ENCODE results near the gene ANKS3.
A peak's percentile ranks its signal among the peaks of the same experiment; 100 is the strongest.

Gene ANKS3

DNA sequence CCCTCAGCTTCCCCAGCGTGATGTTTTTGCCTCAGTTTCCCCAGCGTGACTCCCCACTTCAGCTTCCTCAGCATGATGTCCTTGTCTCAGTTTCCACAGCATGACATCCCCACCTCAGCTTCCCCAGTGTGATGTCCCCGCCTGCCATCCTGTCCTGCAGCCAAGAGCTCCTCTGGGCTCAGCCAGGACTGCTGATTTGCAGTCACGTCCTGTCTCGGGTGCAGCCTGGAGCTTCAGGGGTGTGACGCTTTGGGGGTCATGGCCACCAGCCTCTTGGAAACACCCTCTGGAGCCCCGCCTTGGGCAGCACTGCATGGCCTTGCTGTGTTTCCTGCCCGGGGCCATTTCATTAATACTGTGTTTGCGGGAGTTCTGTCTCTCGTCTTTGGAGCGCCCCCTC, 57.2 kb downstream of the ANKS3 start:
- DNase-seq: no peak
- TF ChIP-seq, protein P1, sequence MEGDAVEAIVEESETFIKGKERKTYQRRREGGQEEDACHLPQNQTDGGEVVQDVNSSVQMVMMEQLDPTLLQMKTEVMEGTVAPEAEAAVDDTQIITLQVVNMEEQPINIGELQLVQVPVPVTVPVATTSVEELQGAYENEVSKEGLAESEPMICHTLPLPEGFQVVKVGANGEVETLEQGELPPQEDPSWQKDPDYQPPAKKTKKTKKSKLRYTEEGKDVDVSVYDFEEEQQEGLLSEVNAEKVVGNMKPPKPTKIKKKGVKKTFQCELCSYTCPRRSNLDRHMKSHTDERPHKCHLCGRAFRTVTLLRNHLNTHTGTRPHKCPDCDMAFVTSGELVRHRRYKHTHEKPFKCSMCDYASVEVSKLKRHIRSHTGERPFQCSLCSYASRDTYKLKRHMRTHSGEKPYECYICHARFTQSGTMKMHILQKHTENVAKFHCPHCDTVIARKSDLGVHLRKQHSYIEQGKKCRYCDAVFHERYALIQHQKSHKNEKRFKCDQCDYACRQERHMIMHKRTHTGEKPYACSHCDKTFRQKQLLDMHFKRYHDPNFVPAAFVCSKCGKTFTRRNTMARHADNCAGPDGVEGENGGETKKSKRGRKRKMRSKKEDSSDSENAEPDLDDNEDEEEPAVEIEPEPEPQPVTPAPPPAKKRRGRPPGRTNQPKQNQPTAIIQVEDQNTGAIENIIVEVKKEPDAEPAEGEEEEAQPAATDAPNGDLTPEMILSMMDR (IDR thresholded peaks at IDR 0.05): no peak
- H3K36me3 Mint-ChIP-seq (ENCODE audit: low read depth): peaks cover 10% of the 10 kb centered on the region
- no peaks in the 10 kb centered on the region for H3K27me3 Mint-ChIP-seq (ENCODE audit: low read depth, poor library complexity)
- H3K4me3 Mint-ChIP-seq: no peak overlapping the region
- peak overlapping the region; percentile 89 for H3K27ac Mint-ChIP-seq
- H3K9me3 Mint-ChIP-seq: no peaks in the 10 kb centered on the region
- peaks cover 47% of the 10 kb centered on the region for H3K4me1 Mint-ChIP-seq

DNA sequence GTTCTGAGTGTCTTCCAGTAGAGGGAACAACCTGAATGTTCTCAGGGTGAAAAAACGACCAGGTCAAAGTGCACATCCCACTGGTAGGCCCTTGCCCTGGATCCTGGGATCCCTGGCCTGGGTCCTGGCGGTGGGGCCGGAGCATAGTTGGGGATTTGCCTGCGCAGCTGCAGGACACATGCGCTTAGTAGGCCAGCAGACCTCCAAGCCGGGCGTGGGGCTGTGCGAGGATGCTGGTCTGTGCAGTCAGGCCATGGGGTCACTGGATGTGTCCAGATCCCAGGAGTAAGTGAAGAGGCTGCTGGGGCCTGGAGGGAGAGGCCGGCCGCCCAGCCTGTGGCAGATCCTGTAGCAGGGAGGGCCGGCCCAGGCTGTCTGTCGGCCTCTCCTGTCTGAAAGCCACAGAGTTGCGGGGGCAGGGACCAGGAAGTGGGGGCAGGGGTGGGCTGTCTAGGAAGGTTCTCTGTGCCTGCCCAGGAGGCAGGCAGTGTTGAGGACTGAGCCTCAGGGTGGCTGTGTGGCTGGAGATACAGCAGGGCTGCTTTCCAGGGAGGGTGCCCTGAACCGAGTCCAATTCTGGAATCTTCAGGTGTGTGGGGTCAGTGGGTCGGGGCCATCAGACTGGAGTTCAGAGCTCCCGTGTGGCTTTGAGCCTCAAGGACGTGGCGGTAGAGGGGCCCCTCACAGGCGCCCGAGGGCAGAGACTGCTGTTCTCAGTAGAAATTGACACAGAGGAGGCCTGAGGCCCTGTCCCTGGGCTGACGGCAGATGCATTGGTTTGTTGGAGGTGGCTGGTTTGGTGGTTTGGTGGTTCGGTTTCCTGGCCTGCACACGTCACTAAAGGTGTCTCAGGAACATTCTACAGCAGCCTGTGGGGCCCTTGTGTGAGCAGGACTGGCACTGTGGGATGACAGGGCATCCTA, 57.9 kb downstream of the ANKS3 start:
- peaks cover 42% of the 10 kb centered on the region for H3K4me1 Mint-ChIP-seq
- H3K9me3 Mint-ChIP-seq: no peaks in the 10 kb centered on the region
- DNase-seq: no peak
- no peak overlapping the region for H3K4me3 Mint-ChIP-seq
- TF ChIP-seq, protein P1 (IDR thresholded peaks at IDR 0.05): no peak
- no peaks in the 10 kb centered on the region for H3K27me3 Mint-ChIP-seq (ENCODE audit: low read depth, poor library complexity)
- peak overlapping the region; percentile 96 for H3K27ac Mint-ChIP-seq
- H3K36me3 Mint-ChIP-seq (ENCODE audit: low read depth): peaks cover 10% of the 10 kb centered on the region

DNA sequence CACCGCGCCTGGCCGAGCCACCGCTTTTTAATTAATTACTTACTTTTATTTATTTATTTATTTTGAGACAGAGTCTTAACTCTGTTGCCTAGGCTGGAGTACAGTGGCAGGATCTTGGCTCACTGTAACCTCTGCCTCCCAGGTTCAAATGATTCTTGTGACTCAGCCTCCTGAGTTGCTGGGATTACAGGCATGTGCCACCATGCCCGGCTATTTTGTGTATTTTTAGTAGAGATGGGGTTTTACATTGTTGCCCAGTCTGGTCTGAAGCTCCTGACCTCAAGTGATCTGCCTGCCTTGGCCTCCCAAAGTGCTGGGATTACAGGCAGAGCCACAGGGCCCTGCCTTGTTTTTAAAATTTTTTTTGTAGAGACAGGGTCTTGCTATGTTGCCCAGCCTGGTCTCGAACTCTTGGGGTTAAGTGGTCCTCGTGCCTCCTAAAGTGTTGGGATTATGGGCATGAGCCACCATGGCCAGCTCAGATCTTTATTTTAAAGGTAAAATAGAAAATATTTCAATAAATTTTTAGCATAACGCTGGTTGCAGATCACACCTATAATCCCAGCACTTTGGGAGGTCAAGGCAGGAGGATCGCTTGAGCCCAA, 59.0 kb downstream of the ANKS3 start:
- Mint-ChIP-seq H3K27me3 (ENCODE audit: low read depth, poor library complexity) (no peaks in the 10 kb centered on the region), H3K4me3 (no peak overlapping the region), H3K27ac (peak overlapping the region; percentile 66), H3K9me3 (no peaks in the 10 kb centered on the region), H3K36me3 (ENCODE audit: low read depth) (peaks cover 10% of the 10 kb centered on the region), H3K4me1 (peaks cover 38% of the 10 kb centered on the region)
- TF ChIP-seq, protein P1 (IDR thresholded peaks at IDR 0.05): no peak
- DNase-seq: no peak

DNA sequence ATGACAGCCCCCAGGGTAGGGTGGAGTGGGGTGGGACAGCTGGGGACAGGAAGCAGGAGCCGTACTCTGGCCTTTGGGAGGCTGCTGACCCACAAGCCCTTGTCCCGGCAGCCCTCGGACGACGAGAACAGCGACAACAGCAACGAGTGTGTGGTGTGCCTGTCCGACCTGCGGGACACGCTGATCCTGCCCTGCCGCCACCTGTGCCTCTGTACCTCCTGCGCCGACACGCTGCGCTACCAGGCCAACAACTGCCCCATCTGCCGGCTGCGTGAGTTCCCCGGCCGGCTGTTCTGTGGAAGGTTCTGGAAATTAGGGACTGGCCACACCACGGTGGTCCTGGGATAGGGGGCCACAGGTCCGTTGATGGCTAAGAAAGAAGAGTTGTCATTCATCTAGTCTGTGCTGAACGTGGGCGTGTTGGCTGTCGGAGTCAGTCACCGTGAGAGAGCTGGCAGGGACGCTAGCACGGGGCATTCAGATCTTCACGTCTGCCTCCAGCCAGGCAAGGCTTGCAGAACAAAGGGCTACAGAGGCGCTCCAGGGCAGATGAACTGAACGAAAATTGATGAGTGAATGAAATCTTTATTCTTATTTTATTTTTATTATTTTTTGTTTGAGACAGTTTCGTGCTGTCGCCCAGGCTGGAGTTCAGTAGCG, 60.6 kb downstream of the ANKS3 start:
- Mint-ChIP-seq H3K27ac (peak overlapping the region; percentile 64), H3K27me3 (ENCODE audit: low read depth, poor library complexity) (no peaks in the 10 kb centered on the region), H3K4me3 (no peak overlapping the region), H3K9me3 (no peaks in the 10 kb centered on the region), H3K4me1 (peaks cover 27% of the 10 kb centered on the region), H3K36me3 (ENCODE audit: low read depth) (peaks cover 16% of the 10 kb centered on the region)
- no peak for DNase-seq
- TF ChIP-seq, protein P1 (IDR thresholded peaks at IDR 0.05): no peak

DNA sequence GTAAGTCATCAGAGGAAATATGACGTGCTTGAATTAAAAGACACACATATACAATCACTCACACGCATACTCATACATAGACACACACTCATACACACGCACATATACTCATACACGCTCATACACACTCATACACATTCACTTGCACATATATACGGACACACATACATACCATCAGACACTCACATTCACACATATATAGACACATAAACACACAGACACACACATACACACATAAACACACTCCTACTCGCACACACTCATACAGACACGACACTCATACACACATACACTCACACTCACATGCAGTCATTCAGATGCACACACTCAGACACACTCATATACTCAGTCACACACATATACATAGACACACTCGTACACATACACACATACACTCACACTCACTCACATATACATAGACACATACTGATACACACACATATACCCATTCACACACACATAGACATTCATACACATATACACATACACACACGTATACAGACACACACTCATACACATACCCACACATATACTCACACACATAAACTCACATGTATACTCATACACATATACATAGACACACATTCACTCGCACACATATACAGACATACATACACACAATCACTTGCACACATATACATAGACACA, 65.6 kb downstream of the ANKS3 start:
- no peaks in the 10 kb centered on the region for H3K9me3 Mint-ChIP-seq
- TF ChIP-seq, protein P1 (IDR thresholded peaks at IDR 0.05): no peak
- no peaks in the 10 kb centered on the region for H3K27me3 Mint-ChIP-seq (ENCODE audit: low read depth, poor library complexity)
- H3K4me3 Mint-ChIP-seq: no peak overlapping the region
- DNase-seq: no peak
- H3K4me1 Mint-ChIP-seq: peaks cover 8% of the 10 kb centered on the region
- peaks cover 14% of the 10 kb centered on the region for H3K36me3 Mint-ChIP-seq (ENCODE audit: low read depth)
- H3K27ac Mint-ChIP-seq: no peak overlapping the region
